ENCODE measurements around the gene GJB1.
"Not testable (repeated sequence)": the region's sequence is repeated elsewhere in the genome, so short reads cannot be mapped to it uniquely, and the experiment has no call there.

GJB1 gene

GRCh38 chrX:71268624-71269023 is 45.6 kb downstream of the GJB1 start:
- DNase-seq = not testable (repeated sequence)

- DNase-seq = no peak
These were observed 46.9 kb downstream of the GJB1 start for GRCh38 chrX:71269801-71270395.

- not testable (repeated sequence) for DNase-seq
These were observed 49.3 kb downstream of the GJB1 start for GRCh38 chrX:71272313-71272712.

Measured in DMS79 (cell line).